Heart left ventricle (tissue), 13 donors: ENCODE results near the gene LRMDA.

Source experiments
- POLR2A ChIP-seq, 2 donors: fragments of 450-650 bp; IDR thresholded peaks; one replicate each; pipeline ENCODE4 v1.6.1; 2017; ENCODE audit warnings: antibody characterized with exemption in 2 of 2, mild to moderate bottlenecking in 2 of 2, moderate library complexity in 2 of 2
- TF ChIP-seq, protein P1 (sequence below), 12 donors: fragments of 200-600 bp; sonication (generic) in 4 of 12; IDR thresholded peaks; one replicate each; pipeline versions ENCODE4 v1.5.0 to v1.8.0; 2018 to 2022; ENCODE audit warnings: antibody characterized with exemption in 12 of 12, mild to moderate bottlenecking in 5 of 12
- donor health status: ischemic (EF 13 %, LVEDD 7.1; RV severe dilation, severe dysfunction).
- donor health status: DM: no; HTN: yes; CAD: no.
- donor health status: DM: no; HTN: no; CAD: no.
- donor health status: ischemic (EF 25% LVEDD 6.9; RV normal size, moderate dysfunction).
- donor health status: ischemic (EF 25% LVEDD 5.7; RV mildly dilated, moderate dysfunction).
- donor health status: ischemic (EF 35%, LVEDD 5.7; RV mildly dilated, moderate dysfunction).
- donor health status: nonischemic (EF 11% LVEDD 7.7; RV severe dilation, severe dysfunction).
- donor health status: DM: yes; HTN: yes; CAD: no.
- donor health status: PGD.
- donor health status: ischemic (EF 29% LVEDD 5.4; RV normal size, mild dysfunction).
- donor health status: nonischemic (EF 23%, LVEDD 6.1; RV moderate dilation, normal function).

DNA sequence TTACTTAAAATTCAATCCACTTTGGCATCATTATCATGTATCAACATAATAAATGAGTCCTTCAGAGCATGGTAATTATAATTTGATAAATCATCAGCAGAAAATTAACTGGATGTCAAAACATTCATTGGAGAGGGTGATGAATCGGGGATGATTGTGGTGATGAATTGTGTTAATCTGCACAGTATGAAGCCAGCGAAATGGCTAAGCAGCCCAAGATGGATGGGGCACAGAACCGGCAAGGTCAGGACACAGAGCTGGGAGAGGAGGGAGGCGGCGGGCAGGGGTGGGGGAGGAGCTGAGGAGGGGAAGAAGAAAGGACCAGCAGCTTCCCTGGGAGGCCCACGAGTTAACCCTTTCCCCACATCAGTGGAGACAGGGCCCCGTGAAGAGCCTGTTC, 536.1 kb downstream of the LRMDA start:
- TF ChIP-seq, protein P1, sequence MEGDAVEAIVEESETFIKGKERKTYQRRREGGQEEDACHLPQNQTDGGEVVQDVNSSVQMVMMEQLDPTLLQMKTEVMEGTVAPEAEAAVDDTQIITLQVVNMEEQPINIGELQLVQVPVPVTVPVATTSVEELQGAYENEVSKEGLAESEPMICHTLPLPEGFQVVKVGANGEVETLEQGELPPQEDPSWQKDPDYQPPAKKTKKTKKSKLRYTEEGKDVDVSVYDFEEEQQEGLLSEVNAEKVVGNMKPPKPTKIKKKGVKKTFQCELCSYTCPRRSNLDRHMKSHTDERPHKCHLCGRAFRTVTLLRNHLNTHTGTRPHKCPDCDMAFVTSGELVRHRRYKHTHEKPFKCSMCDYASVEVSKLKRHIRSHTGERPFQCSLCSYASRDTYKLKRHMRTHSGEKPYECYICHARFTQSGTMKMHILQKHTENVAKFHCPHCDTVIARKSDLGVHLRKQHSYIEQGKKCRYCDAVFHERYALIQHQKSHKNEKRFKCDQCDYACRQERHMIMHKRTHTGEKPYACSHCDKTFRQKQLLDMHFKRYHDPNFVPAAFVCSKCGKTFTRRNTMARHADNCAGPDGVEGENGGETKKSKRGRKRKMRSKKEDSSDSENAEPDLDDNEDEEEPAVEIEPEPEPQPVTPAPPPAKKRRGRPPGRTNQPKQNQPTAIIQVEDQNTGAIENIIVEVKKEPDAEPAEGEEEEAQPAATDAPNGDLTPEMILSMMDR (IDR thresholded peaks at IDR 0.05) = no peak
- TF ChIP-seq POLR2A (IDR thresholded peaks at IDR 0.05) = no peak
